ENCODE data around the gene FAM83B.

FAM83B gene

DNA sequence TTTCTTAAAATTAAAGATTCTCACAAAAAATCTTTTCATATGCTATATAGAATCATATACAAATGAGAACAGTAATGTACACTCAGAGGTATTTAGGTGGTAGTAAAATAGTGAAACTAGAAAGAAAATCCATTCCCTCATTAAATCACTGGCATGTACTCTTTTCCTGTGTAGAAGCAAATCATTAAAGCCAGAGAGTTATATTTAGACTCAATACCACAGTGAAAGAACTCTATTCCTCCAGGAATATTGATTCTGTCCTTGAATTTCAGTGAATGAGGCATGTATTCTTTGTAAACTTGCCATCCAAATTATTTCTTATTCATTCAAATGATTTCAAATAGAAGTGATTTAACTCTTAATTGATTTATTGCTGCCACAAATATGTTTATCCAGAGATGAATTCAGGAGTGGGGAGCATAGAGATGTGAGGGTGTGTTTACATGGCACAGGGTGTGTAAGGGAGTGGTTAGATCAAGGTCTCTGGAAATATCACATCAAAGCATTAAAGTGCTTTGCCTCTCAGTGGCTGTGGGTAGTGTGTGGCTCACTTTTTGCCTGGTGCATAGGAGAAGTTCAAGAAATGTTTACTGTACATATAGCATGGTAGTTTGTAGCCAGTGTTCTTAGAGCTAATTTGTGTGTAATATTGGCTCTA, 141.2 kb downstream of the FAM83B start:
- DNase-seq, result no peak

DNA sequence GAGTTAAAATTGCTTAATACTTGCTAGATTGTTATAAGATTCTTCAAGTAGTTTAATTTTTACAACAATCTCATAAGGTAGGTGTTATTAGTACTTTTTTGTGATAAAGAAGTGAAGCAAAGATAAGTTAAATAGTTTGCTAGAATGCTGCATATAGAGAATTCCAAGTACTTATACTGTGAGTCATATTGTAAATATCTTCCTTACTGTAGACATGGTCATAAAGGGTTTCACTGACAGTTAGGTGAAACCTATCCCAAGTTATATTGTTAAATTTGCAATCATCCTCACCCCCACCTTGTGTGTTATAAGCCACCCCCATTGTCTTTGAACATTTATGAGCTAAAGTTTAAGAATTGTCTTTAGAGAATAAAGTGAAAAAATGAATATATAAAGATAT, 142.0 kb downstream of the FAM83B start:
- DNase-seq, result no peak

DNA sequence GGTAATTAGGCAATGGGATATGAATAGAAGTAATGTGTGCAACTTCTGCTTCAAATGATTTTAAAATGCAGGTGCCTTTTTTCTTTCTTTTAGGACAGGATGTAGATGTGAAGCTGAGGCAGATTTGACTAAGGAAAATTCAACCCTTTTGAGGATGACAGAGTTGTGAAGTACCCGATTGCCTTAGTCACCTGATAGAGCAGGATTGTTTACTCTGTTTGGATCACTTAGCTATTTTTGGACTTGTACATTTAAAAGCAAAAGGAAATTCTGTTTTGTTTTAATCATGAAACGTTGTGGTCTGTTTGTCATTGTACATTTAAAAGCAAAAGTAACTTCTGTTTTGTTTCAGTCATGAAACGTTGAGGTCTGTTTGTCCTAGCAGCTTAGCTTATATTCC, 143.4 kb downstream of the FAM83B start:
- no peak for DNase-seq

Measured in activated CD8-positive, alpha-beta memory T cell treated with anti-CD3 and anti-CD28 coated beads, Interleukin-2, amount 50 U/mL, for 48 hours (primary cell).